Measurements from ENCODE around the gene RTN3. TPM values are rescaled to one million over a fixed set of nuclear protein-coding genes. Genes with fewer than 3 reads are reported as not detected.

The RTN3 gene
- total RNA-seq, 4 donors from 2014 or later = 78.4 to 115 (median 94.2) TPM

- Histone ChIP-seq H3K4me3 (no peak overlapping the region), H3K27ac (no peak overlapping the region), H3K27me3 (no peaks in the 10 kb centered on the region), H3K36me3 (peaks cover 0 to 41% of the 10 kb centered on the region in 2 donors), H3K9me3 (no peaks in the 10 kb centered on the region), H3K4me1 (peaks cover 0 to 47% (median 18%) of the 10 kb centered on the region in 3 donors)
- TF ChIP-seq EP300 (IDR thresholded peaks at IDR 0.05) (no peak), POLR2AphosphoS5 (IDR thresholded peaks at IDR 0.05) (no peak), POLR2A (IDR thresholded peaks at IDR 0.05) (no peak), CTCF (IDR thresholded peaks at IDR 0.05) (no peak)
- 25 to 68% methylated on average over 1 to 5 of the region's 5 CpGs for WGBS, 2 donors (ENCODE audit: low coverage in 1 of 2)
- ATAC-seq = no peak
These were observed 79.3 kb downstream of the RTN3 start for GRCh38 chr11:63760487-63761079.

- WGBS, 2 donors (ENCODE audit: low coverage in 1 of 2) = 60% methylated on average over 2 of the region's 10 CpGs; no CpG with 5 or more reads in 1 of the 2 donors
- Histone ChIP-seq H3K27ac (no peak overlapping the region), H3K9me3 (no peaks in the 10 kb centered on the region), H3K36me3 (peaks cover 0 to 35% of the 10 kb centered on the region in 2 donors), H3K27me3 (no peaks in the 10 kb centered on the region), H3K4me1 (peaks cover 0 to 53% (median 24%) of the 10 kb centered on the region in 3 donors), H3K4me3 (no peak overlapping the region)
- TF ChIP-seq POLR2A (IDR thresholded peaks at IDR 0.05) = no peak
- TF ChIP-seq POLR2AphosphoS5 (IDR thresholded peaks at IDR 0.05) = peak; percentile 16
- ATAC-seq = no peak
These were observed 79.9 kb downstream of the RTN3 start for GRCh38 chr11:63761188-63761587.

DNA sequence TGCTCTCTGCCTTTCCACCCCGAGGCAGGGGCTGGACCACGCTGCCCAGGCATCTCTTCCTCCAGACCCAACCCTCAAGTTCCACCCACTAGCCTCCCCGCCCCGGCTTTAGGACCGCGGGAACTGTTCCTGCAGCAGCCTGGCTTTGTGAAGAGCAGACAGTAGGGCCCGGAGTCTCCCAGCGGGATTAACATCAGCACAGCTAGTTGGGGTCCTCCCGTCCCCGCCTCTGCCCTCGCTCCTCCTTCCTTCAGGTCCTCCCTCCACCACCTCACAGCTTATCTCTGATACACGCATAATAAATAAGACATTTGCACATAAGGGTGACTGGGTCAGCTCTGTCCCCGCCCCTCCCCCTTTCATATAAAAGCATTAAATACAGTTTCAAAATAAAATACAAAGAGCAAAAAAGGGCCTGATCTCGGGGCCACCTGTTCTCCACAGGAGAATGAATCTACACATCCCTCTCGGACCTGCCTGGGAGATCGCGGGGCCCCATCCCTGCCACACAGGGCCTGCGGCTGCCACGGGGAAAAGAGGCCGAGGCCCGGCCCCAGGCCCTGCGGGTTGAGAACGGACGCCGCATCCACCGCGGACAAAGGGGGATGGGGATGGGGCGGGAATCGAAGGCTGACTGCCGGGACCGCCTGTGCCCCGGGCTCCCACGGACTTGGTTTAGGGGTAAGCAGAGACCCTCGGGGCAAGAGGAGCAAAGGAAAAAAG lies 80.8 kb downstream of the RTN3 start:
- Histone ChIP-seq H3K36me3 (peaks cover 0 to 26% of the 10 kb centered on the region in 2 donors), H3K27me3 (no peaks in the 10 kb centered on the region), H3K27ac (peak overlapping the region in 3 of 4 donors; percentile 88 to 91 (median 89)), H3K9me3 (no peaks in the 10 kb centered on the region), H3K4me1 (peaks cover 0 to 62% (median 33%) of the 10 kb centered on the region in 3 donors), H3K4me3 (peak overlapping the region; percentile 40 to 69)
- ATAC-seq = no peak
- WGBS, 2 donors (ENCODE audit: low coverage in 1 of 2) = 8 to 67% methylated on average over 8 to 27 of the region's 34 CpGs
- TF ChIP-seq CTCF (IDR thresholded peaks at IDR 0.05) (no peak), POLR2A (IDR thresholded peaks at IDR 0.05) (no peak), POLR2AphosphoS5 (IDR thresholded peaks at IDR 0.05) (no peak), EP300 (IDR thresholded peaks at IDR 0.05) (no peak)

DNA sequence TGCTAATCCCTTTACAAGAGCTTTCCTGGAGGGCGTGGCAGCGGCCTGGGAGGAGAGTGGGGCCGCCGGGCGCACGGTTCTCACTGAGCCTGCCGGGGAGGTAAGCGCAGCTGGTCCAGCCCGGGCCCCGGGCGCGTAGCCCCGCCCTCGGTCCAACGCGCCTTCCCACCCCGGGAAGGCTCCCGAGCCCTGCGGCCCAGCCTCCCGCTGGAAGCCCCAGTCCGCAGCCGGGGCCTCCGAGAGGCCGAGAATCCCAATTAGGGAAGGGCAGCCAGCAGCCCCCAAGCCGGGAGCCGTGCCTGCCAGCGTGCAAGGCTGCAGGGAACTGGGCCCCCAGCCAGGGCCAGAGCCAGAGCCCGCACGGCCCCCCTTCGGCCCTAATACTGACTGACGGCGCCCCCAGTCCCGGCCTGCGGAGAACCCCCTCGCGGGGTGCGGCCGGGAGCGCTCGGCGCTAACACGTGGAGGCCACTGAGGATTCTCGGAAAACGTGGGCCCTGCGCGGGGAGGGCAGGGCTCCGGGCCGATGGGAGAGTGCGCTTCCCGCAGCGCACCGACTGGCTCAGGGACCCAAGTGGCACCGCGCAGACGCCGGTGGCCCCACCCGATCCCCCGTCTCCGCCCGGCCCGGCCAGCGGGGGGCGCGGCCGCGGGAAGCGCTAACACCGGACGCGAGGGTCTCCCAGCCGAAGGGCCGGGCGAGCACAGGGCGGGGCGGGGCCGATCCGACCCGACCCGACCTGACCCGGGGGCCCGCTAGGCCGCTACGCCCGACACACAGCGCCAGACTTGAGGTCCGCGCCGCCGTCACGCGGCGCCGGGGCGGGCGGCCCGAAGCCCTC lies 81.6 kb downstream of the RTN3 start:
- peaks cover 0 to 65% (median 36%) of the 10 kb centered on the region in 3 donors for H3K4me1 ChIP-seq
- H3K4me3 ChIP-seq = peak overlapping the region; percentile 40 to 69
- H3K27me3 ChIP-seq = no peaks in the 10 kb centered on the region
- H3K27ac ChIP-seq = peak overlapping the region; percentile 43 to 91 (median 88)
- no CpG with 5 or more reads among the region's 96 CpGs for WGBS, 2 donors (ENCODE audit: low coverage in 1 of 2)
- H3K9me3 ChIP-seq = no peaks in the 10 kb centered on the region
- TF ChIP-seq EP300 (IDR thresholded peaks at IDR 0.05) = no peak
- peak in 3 of 4 experiments; percentile 28 to 49 (median 36) for TF ChIP-seq CTCF (IDR thresholded peaks at IDR 0.05)
- peak; percentile 36 for TF ChIP-seq POLR2AphosphoS5 (IDR thresholded peaks at IDR 0.05)
- peak in 1 of 2 donors; percentile 13 for TF ChIP-seq POLR2A (IDR thresholded peaks at IDR 0.05)
- peaks cover 0 to 18% of the 10 kb centered on the region in 2 donors for H3K36me3 ChIP-seq
- ATAC-seq = peak; percentile 57

Data from gastroesophageal sphincter (tissue), 4 donors.